RKO (cell line): ENCODE results near the gene AATF.
A peak's percentile ranks its signal among the peaks of the same experiment; 100 is the strongest.

ENCODE experiments used
- DNase-seq: peaks from one replicate; pipeline ENCODE4 v3.0.0-alpha.2; 2016; ENCODE audit warnings: low spot score

The AATF gene

DNA sequence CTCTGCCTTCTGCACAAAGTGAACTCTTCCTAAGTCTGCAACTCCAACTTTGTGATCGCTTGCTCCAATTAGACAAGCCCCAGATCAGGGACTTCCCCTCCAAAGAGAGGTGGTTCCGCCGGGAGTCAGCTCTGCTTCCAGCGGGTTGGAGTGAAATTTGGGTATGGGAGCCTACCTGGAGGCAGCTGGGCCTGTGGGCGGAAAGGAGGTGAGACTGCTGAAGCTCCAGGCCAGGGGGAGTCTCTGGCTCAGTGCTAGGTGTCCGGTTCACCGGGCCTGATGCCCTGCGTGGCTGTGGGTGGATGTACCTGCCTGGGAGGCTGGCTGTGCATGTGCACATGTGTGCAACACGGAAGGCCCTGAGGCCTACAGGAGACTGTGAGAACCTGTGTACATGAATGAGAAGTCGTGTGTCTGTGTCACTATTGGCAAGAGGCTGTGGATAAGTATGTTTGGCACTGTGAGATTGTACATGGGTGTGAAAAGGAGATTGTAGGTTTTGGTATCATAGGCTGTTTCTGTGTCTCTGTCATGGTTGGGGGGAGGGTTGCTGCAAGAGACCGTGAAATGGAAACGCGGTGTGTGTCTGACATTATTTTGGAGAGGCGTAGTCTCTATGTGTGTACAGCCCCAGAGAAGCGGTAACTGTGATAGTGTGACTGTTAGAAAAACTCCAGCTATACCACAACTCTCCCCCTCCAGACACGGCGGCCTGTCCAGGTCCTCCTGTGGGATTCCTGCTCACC lies 7.3 kb upstream of the AATF start:
- no peak for DNase-seq

DNA sequence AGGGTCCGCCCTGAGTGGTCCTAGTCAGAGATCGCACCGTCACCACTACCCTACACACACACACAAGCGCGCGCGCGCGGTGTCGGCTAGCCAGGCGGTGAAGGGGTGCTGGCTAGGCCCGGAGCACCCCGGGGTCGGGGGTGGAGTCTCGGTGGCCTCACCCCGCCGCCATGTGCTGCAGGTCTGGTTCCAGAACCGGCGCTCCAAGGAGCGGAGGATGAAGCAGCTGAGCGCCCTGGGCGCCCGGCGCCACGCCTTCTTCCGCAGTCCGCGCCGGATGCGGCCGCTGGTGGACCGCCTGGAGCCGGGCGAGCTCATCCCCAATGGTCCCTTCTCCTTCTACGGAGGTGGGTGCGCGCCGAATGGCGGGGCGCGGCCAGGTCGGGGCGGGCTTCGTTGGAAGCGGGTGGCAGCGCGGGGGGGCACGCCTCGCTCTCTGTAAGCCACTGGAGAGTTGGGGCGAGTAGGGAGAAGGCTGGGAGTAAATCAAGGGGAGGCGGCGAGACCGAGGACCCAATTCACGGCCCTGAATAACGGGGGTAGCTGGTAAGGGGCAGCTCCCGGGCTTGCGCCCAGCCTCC lies 6.6 kb upstream of the AATF start:
- DNase-seq: no peak

DNA sequence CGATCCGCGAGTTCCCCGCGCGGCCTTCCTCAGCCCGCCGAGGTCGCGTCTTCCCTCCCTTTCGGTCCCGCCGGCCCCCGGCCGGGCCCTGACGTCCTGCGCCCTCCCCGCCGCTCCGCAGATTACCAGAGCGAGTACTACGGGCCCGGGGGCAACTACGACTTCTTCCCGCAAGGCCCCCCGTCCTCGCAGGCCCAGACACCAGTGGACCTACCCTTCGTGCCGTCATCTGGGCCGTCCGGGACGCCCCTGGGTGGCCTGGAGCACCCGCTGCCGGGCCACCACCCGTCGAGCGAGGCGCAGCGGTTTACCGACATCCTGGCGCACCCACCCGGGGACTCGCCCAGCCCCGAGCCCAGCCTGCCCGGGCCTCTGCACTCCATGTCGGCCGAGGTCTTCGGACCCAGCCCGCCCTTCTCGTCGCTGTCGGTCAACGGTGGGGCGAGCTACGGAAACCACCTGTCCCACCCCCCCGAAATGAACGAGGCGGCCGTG lies 6.1 kb upstream of the AATF start:
- DNase-seq: no peak

DNA sequence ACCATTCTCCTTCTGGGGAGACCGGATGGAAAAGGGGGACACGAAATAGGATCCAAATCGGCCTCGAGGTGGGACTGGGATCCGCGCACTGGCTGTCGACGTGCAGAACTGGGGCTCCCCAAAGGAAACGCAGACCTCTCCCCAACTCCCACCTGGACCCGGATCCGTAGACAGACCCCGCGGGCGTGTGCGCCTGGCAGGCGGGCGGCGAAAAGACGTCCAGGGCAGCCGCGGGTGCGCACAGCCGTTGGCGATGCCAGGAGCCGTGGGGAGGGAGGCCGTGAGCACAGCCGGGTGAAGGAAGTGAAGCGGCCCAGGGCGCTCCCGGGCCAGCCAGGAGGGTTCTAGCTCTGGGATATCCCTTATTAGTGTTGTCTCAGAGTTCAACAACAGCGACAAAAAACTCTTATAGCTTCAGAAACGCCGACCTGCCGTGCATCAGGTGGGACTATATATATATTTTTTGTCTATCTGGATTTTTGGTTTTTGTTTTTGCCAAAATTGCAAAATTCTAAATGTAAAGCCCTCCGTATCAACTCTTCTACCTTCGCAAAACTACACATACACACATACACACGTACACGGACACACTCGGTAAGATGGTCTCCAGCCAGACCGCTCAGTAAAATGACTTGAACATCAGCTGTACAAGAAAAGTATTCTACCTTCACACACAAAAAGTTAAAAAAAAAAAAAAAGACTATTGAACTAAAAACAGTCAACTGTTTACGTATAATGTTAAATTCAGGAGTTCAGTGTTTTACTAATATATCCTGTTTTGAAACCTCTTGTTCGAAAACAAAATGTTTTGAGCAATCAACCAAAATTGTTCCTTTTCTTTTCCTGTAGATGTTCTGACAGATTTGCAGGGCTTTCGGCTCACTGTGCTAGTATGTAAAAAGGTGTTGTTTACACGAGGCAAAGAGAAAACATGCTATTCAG lies 5.2 kb upstream of the AATF start:
- no peak for DNase-seq

DNA sequence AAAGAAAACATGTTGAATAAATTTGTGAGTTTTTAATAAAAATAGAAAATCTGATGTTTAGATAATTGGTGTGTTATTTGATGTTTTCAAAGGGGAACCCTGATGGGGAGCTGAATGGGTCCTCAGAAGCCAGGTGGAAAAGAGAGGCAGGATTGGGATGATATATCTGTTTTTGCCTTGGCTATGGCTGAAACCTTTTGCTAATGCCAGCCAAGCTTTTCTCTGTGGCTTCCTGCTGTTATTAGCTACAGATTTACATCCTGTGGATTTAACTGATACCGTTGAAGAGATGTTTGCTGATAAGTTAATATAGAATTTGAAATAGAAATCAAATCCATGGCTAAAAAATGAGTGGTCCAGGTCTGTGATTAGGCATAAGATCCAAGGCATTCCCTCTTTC lies 4.2 kb upstream of the AATF start:
- DNase-seq: no peak

DNA sequence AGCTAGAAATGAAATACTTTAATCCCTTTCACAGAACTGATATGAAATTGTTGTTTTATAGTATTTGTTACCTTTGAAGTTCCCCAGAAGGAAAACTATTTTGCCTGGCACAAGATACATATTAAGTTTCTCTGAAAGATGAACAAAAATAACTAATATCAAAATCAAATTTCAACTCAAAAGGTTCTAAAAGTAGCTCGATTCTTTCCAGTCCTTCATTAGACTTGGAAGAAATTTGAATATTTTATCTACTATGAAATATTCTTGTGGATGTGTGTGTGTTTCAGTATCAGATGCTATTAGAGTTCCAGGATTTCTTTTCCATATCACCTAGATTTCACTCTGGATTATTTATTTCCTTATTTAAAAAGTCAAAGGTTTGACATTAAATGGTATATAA lies 3.6 kb upstream of the AATF start:
- no peak for DNase-seq

DNA sequence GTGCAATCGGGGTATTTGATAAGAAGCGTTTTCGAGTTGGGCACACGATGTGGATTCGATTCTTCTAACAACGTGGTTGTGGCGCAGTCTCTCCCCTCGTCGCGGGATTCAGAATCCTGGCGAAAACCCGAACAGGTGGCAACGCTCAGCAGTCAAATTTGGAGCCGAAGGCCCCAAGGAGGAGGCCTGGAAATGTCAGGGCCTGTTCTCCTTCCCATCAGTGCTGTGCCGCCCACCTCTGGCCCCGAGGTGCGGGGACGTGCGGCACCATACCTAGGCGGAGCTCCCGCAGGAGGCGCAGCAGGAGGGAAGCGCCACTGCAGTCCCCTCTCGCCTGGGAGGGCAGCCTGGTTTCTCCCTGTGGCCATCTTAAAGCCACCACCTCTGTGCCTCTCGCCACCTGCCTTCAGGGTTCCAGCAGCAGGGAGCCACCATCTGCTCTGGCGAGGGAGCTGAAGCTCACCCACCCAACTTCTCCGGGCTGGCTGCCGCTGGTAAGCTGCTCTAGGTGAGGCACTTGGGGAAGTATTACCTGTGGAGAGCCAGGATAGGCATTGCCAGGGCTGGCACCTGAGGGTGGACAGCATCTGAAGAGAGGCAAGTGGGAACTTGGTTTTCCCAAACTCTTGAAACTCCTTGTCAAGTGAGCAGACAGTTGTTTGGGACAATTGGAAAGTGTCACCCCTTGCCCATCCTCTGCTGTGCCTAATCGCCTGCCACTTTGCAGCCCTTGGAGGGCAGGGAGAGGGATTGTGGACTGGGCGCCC lies 2.6 kb upstream of the AATF start:
- no peak for DNase-seq

DNA sequence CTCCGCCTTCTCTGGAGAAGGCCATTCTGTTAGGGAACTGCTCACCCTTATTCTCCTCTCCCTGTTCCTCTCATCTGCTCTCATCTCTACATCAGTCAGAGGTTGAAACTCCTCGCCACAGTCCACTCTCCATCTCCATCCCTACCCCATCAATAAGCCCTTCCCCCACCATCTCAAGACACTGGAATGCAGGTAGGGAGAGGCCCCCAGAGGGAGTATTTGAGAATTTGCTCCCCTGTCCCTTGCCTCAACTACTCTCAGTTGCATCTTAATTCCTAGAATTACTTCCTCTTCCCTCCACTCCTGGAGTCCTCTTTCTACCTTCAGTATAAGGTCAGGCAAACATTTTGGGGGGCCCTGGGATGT lies 2.0 kb upstream of the AATF start:
- no peak for DNase-seq

DNA sequence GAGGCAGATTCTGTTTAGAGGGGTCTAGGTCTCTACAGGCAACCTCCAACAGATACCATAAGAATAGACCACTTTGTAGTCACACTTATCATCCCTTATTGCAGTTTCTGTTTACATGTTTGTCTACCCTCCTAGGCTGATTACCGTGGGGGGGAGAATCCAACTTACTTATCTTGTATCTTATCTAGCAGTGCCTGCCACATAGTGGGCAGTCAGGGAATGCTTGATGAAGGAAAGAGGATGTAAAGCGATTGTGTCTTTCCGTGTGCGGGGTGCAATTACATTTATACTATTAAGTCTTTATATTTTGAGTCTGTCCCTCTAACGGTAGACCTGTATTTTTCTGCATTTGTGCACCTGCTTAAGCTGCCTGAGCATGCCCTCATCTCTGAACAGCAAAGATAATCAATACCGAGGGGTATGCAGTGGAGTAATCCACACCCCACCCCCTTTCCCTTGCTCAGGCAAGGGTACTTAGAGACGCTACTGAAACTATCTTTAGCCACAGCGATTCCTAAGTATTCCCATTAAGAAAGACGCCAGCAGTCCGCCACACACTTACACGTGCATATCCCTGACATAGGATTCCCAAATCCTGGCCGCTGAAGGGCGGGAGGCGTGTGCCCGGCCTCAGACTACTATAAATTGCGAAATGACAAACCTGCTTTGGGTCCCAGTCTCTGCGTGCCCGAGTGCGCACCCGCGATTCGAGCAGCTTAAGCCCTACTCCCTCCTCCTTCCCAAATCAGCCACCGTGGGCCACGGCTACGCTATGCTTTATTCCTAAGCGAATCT lies 635 bp upstream of the AATF start:
- no peak for DNase-seq

DNA sequence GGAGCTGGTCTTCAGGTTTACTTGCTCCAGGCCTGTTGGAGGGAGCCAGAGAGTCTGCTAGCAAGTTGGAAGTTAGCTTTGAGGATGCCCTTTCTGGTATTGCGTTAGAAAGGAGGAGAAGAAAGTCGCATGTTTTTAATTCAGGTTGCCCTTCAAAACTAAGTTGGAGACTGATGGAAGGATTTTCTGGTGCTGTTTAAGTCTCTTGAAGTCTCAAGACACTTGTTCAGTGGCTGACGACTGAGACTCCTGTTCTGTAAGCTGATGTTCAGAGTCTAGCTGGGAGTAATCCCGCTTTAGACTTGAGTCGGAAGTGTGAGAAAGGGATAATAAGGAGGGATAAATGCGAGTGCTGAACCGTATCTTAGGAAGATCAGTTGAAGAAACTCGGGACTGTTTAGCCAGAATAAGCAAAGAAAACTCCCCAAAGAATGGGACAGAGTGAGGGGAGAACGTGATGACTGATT lies 740 bp downstream of the AATF start:
- DNase-seq: peak; percentile 56

DNA sequence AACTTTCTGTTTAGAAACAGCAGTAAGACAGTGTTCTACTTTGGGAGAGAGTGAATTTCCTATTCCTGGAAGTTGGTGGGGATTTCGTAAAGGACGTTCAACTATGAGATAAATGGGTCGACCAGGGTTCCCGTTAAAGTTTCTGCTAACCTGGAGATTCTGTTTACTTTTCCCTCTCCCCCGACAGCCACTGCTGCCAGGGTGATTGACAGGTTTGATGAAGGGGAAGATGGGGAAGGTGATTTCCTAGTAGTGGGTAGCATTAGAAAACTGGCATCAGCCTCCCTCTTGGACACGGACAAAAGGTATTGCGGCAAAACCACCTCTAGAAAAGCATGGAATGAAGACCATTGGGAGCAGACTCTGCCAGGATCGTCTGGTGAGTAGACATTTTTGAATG lies 1.3 kb downstream of the AATF start:
- no peak for DNase-seq

DNA sequence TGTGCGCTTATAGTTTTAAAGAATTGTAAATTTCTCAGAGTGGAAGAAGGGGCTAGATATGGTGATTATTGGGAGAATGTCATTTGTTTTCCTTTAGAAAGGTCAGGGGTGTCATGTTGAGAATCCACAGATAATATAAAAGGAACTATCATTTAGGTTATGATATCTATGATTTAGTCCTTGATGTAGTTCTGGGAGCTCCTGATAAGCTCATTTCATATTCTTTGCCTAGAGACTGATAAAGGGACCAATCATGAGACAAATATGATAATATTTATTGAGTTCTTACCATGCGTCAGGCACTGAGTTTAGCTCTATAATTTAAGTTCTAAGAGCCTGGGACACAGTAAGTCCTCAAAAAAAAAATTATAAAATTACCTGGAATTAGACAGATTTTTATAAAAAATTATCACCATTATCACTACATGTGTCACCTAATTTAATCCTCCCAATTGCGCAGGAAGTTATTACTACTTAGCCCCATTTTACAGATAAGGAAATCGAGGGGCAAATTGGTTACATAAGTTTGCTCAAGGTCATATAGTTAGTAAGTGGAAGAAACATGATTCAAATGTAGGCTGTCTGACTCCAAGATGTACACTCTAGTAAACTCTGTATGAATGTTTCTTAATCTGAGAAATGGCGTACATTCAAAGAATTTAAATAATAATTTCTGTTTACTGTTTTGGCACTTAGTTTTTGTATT lies 2.5 kb downstream of the AATF start:
- no peak for DNase-seq

DNA sequence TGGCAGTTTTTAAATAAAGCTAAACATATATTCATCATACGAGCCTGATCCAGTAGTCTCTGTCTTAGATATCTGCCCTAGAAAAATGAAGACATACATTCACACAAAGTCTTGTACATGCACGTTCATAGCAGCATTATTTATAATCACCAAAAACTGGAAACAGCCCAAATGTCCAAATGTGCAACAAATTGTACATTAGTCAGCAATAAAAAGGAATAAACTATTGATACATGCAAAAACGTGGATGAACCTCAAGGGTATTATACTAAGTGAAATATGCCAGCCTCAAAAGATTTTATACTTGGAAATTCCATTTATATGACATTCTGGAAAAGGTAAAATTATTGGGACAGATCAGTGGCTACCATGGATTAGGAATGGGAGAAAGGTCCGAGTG lies 22.8 kb downstream of the AATF start:
- no peak for DNase-seq

DNA sequence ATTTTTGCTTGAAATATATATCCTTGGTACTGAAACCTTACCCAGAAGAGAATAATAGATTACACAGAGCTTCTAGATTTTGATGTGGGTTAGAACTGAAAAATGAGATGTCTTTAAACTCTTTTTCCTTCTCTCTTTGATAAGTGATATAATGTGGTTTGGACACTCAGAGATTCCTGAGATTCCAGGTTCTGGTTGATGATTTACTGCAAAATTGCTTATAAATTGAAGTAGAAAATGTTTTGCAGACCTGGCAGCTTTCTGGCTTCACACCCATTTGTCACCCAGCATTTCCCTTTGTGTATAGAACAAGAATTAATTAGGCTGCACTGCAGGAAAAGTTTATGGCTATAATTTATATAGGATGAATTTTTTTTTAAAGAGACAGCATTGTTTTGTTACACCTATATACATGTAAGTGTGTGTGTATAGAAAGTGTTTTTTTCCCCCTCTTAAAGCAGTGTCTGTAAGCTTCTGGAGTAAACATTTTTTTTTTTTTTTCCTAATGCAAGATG lies 23.5 kb downstream of the AATF start:
- DNase-seq: no peak

DNA sequence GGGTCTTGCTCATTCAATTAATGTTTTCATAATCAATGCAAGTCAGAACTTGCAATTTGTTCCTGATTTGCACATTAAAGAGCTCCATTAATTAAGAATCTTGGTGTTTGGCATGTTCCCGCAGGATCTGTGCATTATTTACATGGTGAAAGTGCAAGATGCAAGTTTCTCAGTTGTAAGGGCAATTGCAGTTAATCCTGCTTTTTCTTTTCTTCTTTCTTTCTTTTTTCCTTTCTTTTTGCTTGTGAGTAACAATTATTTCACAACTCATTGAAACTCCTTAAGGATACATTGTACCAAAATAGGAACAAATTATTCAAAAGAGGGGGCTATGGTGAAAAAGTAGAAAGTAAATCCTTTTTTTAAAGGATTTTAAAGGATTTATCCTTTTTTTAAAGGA lies 24.2 kb downstream of the AATF start:
- DNase-seq: no peak

DNA sequence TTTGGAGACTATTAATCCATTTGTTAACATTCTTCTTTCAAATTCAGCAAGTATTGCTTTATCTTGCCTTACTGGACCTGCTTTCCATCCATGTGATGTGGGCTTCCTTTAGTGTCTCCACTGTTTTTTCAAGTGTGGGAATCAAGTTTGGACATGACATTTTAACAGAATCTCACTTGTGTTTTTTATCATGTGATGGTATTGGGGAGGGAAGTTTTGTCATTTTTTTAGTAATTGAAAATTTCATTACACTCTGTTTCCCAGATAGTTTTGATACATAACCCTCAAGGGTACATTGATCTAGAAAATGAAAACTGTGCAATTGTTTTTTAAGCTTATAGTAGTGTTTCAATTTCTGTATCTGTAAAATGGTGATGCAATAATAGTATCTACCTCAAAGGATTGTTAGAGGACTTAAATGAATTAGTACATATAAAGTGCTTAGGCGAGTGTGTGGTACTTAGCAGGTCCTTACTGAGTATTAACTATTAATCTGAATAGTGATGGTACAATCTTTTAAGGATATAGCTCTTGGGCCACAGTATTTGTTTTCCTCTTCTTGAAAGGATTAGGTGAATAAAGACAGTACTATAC lies 27.3 kb downstream of the AATF start:
- DNase-seq: no peak

DNA sequence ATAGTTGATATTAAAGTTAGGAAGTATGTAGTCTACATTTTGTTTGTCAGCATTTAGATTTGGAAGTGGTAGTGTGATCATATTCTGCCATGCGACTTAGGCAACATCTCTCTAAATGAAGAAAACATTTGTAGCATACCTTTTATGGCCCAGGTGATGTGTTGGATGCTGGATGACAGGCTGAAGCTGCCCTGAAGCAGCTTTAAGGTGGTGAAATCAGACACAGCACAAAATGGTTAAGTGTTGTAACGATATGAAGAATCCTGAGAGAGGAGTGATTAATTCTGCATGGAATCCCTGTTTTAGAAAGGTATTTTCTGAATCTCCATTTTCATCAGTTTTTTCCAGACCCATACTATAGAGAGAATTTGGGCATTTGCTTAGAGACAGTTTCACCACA lies 28.3 kb downstream of the AATF start:
- DNase-seq: no peak

DNA sequence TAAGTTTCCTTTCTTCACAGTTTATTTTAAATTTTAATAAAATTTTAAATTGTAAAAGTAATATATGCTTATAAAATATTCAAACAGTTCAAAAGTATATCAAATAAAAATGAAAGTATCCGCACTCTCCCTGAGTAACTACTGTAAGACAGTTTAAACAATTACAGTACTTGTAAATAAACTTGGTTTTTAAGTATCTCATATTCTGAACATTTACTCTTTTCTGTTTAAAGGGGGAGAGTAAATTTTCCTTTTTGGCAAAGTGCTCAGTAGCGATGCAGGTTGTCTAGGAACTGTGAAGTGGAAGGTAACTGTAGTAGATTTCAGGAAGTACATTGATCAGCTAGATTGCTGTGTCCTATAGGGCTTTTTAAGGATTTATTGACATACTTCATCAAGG lies 28.8 kb downstream of the AATF start:
- no peak for DNase-seq

DNA sequence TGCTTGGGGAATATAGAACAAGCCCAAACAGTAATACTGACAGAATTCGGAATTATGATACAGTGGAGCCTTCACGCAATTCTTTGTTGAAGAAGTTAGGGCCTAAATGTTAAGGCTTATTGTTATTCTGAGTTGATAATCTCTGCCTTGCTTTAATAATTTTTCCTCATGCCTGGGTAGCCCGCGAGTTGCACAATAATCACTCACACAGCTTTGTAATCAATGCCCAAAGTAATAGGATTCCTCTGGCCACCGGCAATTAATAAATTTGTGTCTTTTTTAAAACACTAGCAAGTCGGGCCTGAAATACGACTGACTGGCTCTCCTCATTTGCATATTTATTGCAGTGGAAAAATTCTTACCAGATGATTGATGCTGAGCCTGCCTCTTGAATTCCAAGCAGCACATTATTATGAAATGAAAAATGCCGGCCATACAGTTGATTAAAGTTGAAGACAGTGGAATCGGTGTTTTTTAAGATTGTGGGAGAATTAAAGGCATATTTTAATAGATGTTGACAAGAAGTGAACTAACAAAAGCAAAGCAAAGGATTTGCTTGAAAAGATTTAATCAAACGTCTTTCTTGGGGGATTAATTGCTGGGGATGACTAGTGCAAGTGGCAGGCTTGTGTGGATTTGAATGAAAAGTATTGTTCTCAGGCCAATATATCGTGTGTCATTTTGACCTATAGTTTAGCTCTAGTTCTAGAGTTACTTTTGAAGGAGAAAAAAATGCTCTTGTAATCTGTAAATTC lies 30.2 kb downstream of the AATF start:
- DNase-seq: no peak
